HL-60/S4 treated with retinoic acid at 250 ng/mL for 4 days and 3 days (cell line): Measurements from ENCODE around the gene PLXNA4.

Source experiments
- in situ Hi-C: fragments of 300-500 bp; cut with MboI; formaldehyde crosslinking; loops from 2 replicates; pipeline ENCODE4 v1.7.0; 2022; ENCODE audit warnings: low sequenced_read_pairs

The PLXNA4 gene

GRCh38 chr7:132476541-132476940 lies 99.7 kb downstream of the PLXNA4 start:
- in situ Hi-C loops: no loop called here

- in situ Hi-C loops: no loop called here
Observed at GRCh38 chr7:132475669-132476116, 100.6 kb downstream of the PLXNA4 start.

GRCh38 chr7:132475037-132475668 lies 101.1 kb downstream of the PLXNA4 start:
- in situ Hi-C loops: no loop called here

GRCh38 chr7:132472463-132473120 lies 103.7 kb downstream of the PLXNA4 start:
- in situ Hi-C loops: no loop called here

GRCh38 chr7:132471515-132471914 lies 104.8 kb downstream of the PLXNA4 start:
- in situ Hi-C loops: no loop called here

DNA sequence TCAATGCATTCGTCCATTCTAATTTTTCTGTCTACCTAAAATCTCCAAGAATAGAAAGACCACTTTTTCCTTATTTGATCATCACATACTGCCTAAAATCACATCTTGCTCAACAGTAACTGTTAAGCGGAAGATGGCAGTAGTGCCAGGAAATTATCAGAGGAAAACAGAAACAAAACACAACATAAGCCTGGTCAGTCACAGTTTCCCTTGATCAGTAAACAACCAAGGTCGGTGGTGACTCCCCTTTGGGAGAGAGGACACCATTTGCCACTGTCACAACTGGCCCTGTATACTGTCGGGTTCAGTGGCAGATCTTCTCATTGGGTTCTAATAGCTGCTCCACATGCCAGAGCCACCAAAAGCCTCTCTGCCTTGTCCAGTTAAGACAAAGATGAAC lies 106.6 kb downstream of the PLXNA4 start:
- in situ Hi-C loops: no loop called here

DNA sequence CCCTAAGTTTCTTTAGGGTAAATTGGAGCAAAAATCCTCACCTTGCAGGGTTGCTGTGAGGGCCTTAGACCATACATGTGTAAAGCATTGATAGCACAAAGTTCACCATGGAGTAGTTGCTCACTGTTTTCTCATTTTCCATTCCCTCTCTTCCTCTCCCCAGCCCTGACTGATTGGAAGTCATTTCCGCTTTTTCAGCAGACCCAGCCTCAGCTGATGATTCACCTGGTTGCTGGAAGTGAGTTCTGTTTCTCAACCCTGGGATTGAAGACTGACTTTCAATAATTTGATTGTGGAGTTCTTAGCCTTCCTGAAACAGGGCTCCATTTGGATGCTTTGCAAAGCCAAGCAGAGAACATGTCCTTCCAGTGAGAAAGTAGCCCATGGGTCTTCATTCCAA lies 107.0 kb downstream of the PLXNA4 start:
- in situ Hi-C loops: no loop called here

- in situ Hi-C loops: no loop called here
Observed at GRCh38 chr7:132466367-132466766, 109.9 kb downstream of the PLXNA4 start.

DNA sequence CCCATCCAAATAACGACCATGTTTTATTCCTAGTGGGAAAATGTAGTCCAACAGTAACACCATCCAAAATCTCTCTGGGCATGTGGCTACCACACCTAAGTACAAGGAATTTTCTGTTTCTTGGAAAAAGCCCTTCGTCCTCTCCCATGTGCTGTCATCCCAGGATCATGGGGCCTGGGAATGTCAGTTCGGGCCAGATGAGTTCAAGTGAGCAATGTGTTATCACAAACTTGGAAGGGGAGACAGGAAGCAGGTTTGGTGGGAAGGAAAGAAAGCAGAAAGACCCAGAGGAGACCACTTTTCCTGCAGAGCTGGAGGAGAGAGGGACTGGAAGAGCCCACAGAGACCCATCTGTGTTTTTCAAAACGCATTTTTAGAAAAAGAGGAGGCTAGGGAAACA lies 110.8 kb downstream of the PLXNA4 start:
- in situ Hi-C loops: no loop called here

- in situ Hi-C loops: no loop called here
Observed at GRCh38 chr7:132464740-132465139, 111.5 kb downstream of the PLXNA4 start.

DNA sequence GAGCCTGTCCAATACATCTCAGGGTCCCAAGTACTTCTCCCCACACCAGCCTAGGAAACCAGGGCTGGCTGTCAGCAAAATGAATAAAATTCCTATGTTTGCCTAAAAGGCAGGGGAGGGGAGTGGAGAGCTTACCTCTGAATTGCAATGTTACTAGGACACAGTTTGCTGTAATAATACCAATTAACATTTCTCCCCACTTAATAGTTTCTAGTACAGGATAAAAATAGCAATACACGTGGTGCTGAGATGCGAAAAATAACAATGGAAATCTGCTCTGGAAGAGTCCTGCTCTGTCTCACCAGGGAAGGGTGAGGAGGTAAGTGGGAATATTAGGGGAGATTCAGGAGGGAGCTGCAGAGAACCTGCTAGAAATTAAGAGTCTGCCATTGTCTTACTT lies 112.3 kb downstream of the PLXNA4 start:
- in situ Hi-C loops: no loop called here

DNA sequence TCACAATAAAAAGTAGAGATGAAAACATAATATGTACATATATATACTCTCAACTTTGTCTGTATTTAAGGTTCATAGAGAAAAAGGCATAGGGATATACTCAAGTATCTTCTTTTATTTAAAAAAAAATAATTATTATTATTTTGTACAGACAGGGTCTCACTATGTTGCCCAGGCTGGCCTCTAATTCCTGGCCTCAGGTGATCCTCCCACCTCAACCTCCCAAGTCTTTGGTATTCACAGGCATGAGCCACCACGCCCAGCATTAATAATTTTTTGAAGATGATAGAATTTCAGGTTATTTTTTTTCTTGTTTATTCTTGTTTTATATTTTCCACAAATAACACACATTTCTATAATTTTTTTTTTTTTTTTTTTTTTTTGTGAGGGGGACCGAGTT lies 113.8 kb downstream of the PLXNA4 start:
- in situ Hi-C loops: no loop called here

DNA sequence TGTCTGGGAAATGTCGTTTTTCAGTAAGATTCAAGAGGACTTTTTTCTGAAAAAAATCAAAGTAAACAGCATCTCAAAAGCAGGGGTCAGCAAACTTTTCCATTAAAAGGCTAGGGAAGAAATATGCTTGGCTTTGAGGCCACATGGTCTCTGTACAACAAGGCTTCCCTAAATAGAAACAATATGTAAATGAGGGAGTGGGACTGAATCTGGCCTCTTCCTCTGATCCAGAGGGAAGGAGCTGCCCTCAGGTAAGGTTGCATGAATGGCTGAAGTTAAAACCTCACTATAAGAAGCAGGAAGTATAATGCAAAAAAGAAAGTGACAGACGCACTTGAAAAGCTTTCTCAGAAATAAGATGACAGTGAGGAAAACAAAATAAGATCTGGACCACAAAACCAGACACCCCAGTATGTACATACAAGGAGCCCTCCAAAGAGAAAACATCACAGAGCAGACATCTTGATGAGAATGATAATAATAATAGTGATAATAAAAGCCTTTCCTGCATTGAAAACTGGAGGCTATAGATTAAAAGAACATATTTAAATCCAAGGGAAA lies 115.2 kb downstream of the PLXNA4 start:
- in situ Hi-C loops: no loop called here

DNA sequence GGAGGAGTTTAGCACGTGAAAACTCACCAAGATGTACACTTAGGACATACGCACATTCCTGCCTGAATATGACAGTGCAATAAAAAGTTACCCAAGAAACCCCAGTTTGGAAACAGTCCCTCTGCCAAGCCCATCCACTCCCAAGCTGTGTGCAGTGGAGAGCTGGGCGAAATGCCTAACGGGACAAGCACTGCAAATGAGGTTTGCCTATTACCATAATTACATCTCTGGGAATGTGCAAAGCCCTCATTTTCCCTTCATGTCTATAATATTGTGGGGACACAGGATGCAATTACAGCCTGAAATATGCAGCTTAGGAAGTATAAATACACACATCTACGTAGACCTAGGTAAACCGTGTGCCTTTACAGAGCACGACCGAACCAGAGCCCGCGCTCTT lies 117.5 kb downstream of the PLXNA4 start:
- in situ Hi-C loops: no loop called here

DNA sequence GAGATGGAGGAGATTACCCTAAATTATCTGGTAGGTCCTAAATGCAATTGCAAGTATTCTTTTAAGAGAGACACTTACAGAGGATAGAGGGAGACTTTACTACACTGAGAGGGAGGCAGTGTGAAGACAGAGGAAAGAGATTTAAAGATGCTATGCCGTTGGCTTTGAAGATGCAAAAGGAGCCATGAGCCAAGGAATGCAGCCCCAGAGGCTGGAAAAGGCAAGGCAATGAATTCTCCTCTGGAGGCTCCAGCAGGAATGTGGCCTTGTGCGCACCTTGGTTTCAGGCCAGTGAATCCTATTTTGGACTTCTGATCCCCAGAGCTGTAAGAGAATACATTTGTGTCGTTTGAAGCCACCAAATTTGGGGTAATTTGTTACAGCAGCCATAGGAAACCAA lies 118.6 kb downstream of the PLXNA4 start:
- in situ Hi-C loops: no loop called here

GRCh38 chr7:132456418-132456817 lies 119.9 kb downstream of the PLXNA4 start:
- in situ Hi-C loops: no loop called here

GRCh38 chr7:132455378-132455777 lies 120.9 kb downstream of the PLXNA4 start:
- in situ Hi-C loops: no loop called here

DNA sequence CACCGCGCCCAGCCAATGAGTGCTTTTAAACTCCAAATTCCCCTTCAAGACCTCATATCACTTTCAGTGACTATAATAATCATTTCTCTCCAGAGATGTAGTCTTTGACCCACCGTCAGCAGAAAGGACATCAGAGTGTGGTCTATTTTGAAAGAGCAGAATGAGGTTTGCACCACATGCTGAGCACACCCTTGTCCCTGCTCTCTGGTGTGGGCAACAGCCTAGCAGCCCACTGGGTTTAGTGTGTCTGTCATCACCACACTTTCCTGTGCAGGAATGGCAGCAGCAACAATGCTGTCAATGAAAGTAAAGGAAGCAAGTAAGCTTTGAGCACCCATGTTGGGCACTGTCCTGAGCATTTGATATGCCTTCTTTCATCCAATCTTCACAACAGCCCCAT lies 122.4 kb downstream of the PLXNA4 start:
- in situ Hi-C loops: no loop called here

GRCh38 chr7:132451161-132451560 lies 125.1 kb downstream of the PLXNA4 start:
- in situ Hi-C loops: no loop called here

- in situ Hi-C loops: no loop called here
Observed at GRCh38 chr7:132450696-132451095, 125.6 kb downstream of the PLXNA4 start.

GRCh38 chr7:132450188-132450587 lies 126.1 kb downstream of the PLXNA4 start:
- in situ Hi-C loops: no loop called here

DNA sequence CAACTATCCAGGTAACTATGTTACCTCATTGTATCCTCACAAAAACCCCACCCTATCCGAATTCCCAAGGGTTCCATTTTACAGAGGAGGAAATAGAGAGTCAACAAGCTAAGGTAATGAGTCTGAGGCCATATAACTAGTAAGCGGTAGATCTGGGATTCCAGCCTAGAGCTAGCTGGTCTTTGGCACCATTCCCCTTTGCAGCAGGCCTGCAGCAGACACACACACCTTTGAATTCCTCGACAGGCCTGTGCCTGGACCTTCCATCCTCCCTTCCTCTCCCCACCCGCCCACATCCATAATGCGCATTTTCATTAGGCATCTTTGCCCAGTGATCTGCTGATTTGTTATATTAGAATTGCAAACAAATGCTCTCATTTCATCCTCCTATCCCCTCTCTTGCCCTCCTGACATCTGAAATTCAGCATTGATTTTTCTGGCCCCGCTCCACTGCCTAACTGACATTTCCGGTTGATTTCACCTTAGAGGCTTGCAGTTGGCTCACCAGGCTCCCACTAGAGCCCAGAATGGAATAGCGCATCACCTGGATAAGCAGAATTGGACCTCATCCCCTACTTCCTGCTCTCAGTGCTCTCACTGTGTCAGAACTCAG lies 129.5 kb downstream of the PLXNA4 start:
- in situ Hi-C loops: no loop called here
